SK-N-SH treated with all-trans-retinoic acid at 6 μM for 48 hours (cell line): ENCODE data around the gene GPER1.

Experiments
- ATAC-seq: fragments of 200-7000 bp; cut with Tn5 transposase; 3 replicates; pipeline ENCODE4 v1.9.1; 2020; ENCODE audit warnings: mild to moderate bottlenecking, moderate library complexity
- ARNTL ChIP-seq: fragments of 450-650 bp; formaldehyde crosslinking; IDR thresholded peaks from 2 replicates; pipeline ENCODE4 v1.5.0; 2020; ENCODE audit warnings: low read depth, mild to moderate bottlenecking, moderate library complexity, borderline replicate concordance
- BACH2 ChIP-seq: fragments of 250-450 bp; sonication (Bioruptor Pico); IDR thresholded peaks from 2 replicates; pipeline ENCODE4 v1.9.0; 2021; ENCODE audit warnings: mild to moderate bottlenecking, borderline replicate concordance
- CREB5 ChIP-seq: fragments of 250-450 bp; sonication (Bioruptor Pico); IDR thresholded peaks from 2 replicates; pipeline ENCODE4 v1.5.1; 2020; ENCODE audit warnings: low read depth, mild to moderate bottlenecking, moderate library complexity
- CSDC2 ChIP-seq: fragments of 250-450 bp; sonication (Bioruptor Pico); IDR thresholded peaks from 2 replicates; pipeline ENCODE4 v1.5.0; 2020; ENCODE audit warnings: mild to moderate bottlenecking, moderate library complexity
- CSRNP3 ChIP-seq: fragments of 250-450 bp; sonication (Bioruptor Pico); IDR thresholded peaks from 2 replicates; pipeline ENCODE4 v1.5.1; 2021; ENCODE audit warnings: mild to moderate bottlenecking, moderate library complexity
- ESRRG ChIP-seq: fragments of 250-450 bp; sonication (Bioruptor Pico); IDR thresholded peaks from 2 replicates; pipeline ENCODE4 v1.6.1; 2021; ENCODE audit warnings: mild to moderate bottlenecking
- GLIS3 ChIP-seq: fragments of 250-450 bp; sonication (Bioruptor Pico); IDR thresholded peaks from 2 replicates; pipeline ENCODE4 v1.5.0; 2020; ENCODE audit warnings: mild to moderate bottlenecking, moderate library complexity
- ISL1 ChIP-seq: fragments of 250-450 bp; sonication (Bioruptor Pico); IDR thresholded peaks from 2 replicates; pipeline ENCODE4 v2.1.2; 2022; ENCODE audit warnings: mild to moderate bottlenecking, moderate library complexity
- OSR1 ChIP-seq: fragments of 250-450 bp; sonication (Bioruptor Pico); IDR thresholded peaks from 2 replicates; pipeline ENCODE4 v1.8.0; 2022; ENCODE audit warnings: moderate library complexity, mild to moderate bottlenecking, inconsistent platforms
- PATZ1 ChIP-seq: fragments of 250-450 bp; sonication (Bioruptor Pico); IDR thresholded peaks from 2 replicates; pipeline ENCODE4 v1.8.0; 2020; ENCODE audit warnings: mild to moderate bottlenecking, moderate library complexity, borderline replicate concordance
- POU6F1 ChIP-seq: fragments of 250-450 bp; sonication (Bioruptor Pico); IDR thresholded peaks from 2 replicates; pipeline ENCODE4 v1.8.0; 2021; ENCODE audit warnings: low read depth, mild to moderate bottlenecking, moderate library complexity, borderline replicate concordance
- PPARA ChIP-seq: fragments of 250-450 bp; sonication (Bioruptor Pico); IDR thresholded peaks from 2 replicates; pipeline ENCODE4 v1.5.0; 2020; ENCODE audit warnings: mild to moderate bottlenecking, borderline replicate concordance
- RARB ChIP-seq: fragments of 250-450 bp; sonication (Bioruptor Pico); IDR thresholded peaks from 2 replicates; pipeline ENCODE4 v1.8.0; 2021; ENCODE audit warnings: mild to moderate bottlenecking, moderate library complexity
- SNAI2 ChIP-seq: fragments of 250-450 bp; sonication (Bioruptor Pico); IDR thresholded peaks from 2 replicates; pipeline ENCODE4 v1.5.0; 2020; ENCODE audit warnings: mild to moderate bottlenecking, moderate library complexity
- TCF4 ChIP-seq: fragments of 250-450 bp; sonication (Bioruptor Pico); IDR thresholded peaks from 2 replicates; pipeline ENCODE4 v1.8.0; 2021; ENCODE audit warnings: mild to moderate bottlenecking, moderate library complexity, borderline replicate concordance
- TOX ChIP-seq: fragments of 250-450 bp; sonication (Bioruptor Pico); IDR thresholded peaks from 2 replicates; pipeline ENCODE4 v1.8.0; 2021; ENCODE audit warnings: mild to moderate bottlenecking, moderate library complexity, borderline replicate concordance
- TSHZ2 ChIP-seq: fragments of 250-450 bp; sonication (Bioruptor Pico); IDR thresholded peaks from 2 replicates; pipeline ENCODE4 v1.5.0; 2020; ENCODE audit warnings: mild to moderate bottlenecking, moderate library complexity
- ZC3H10 ChIP-seq: fragments of 250-450 bp; sonication (Bioruptor Pico); IDR thresholded peaks from 2 replicates; pipeline ENCODE4 v1.5.1; 2021; ENCODE audit warnings: mild to moderate bottlenecking, moderate library complexity
- ZFP3 ChIP-seq: fragments of 250-450 bp; sonication (Bioruptor Pico); IDR thresholded peaks from 2 replicates; pipeline ENCODE4 v1.5.0; 2020; ENCODE audit warnings: mild to moderate bottlenecking, moderate library complexity
- ZFP30 ChIP-seq: fragments of 450-650 bp; formaldehyde crosslinking; IDR thresholded peaks from 2 replicates; pipeline ENCODE4 v1.5.0; 2022; ENCODE audit warnings: mild to moderate bottlenecking, moderate library complexity
- ZNF565 ChIP-seq: fragments of 450-650 bp; formaldehyde crosslinking; conservative IDR thresholded peaks from 2 replicates; pipeline ENCODE4 v1.5.0; 2020; ENCODE audit warnings: low read depth, mild to moderate bottlenecking, moderate library complexity
- ZNF70 ChIP-seq: fragments of 450-650 bp; formaldehyde crosslinking; IDR thresholded peaks from 2 replicates; pipeline ENCODE4 v1.5.0; 2020; ENCODE audit warnings: mild to moderate bottlenecking, moderate library complexity
- ZNF8 ChIP-seq: fragments of 450-650 bp; formaldehyde crosslinking; IDR thresholded peaks from 2 replicates; pipeline ENCODE4 v1.5.0; 2020; ENCODE audit warnings: mild to moderate bottlenecking, moderate library complexity

Gene GPER1

GRCh38 chr7:1090236-1090635 is 2.3 kb downstream of the GPER1 start (continued):
- TF ChIP-seq CSRNP3 (CRISPR knock-in tag) (no peak), BACH2 (CRISPR knock-in tag) (no peak), ZC3H10 (CRISPR knock-in tag) (no peak)

- ATAC-seq, result no peak
- TF ChIP-seq TSHZ2 (CRISPR knock-in tag) (no peak), ZFP3 (no peak), SNAI2 (CRISPR knock-in tag) (no peak), ZNF565 (CRISPR knock-in tag) (no peak), PATZ1 (CRISPR knock-in tag) (no peak), GLIS3 (CRISPR knock-in tag) (no peak), BACH2 (CRISPR knock-in tag) (no peak), ZFP30 (CRISPR knock-in tag) (no peak), ZNF70 (CRISPR knock-in tag) (no peak), RARB (no peak), TOX (no peak), CSDC2 (CRISPR knock-in tag) (no peak), ESRRG (CRISPR knock-in tag) (no peak), ARNTL (CRISPR knock-in tag) (no peak), OSR1 (CRISPR knock-in tag) (no peak), PPARA (CRISPR knock-in tag) (no peak), ZC3H10 (CRISPR knock-in tag) (no peak), CREB5 (CRISPR knock-in tag) (no peak), POU6F1 (CRISPR knock-in tag) (no peak), ZNF8 (CRISPR knock-in tag) (no peak)
Observed at GRCh38 chr7:1090686-1091643, 3.1 kb downstream of the GPER1 start.

- no peak for ATAC-seq
- TF ChIP-seq SNAI2 (CRISPR knock-in tag) (no peak), TOX (no peak), BACH2 (CRISPR knock-in tag) (no peak), TSHZ2 (CRISPR knock-in tag) (no peak), PPARA (CRISPR knock-in tag) (no peak), TCF4 (no peak), ISL1 (CRISPR knock-in tag) (no peak), CREB5 (CRISPR knock-in tag) (no peak), ZNF565 (CRISPR knock-in tag) (no peak), ZFP3 (no peak), ARNTL (CRISPR knock-in tag) (no peak), ESRRG (CRISPR knock-in tag) (no peak), ZC3H10 (CRISPR knock-in tag) (no peak)
Observed at GRCh38 chr7:1091644-1092027, 3.7 kb downstream of the GPER1 start.
